ENCODE data around the gene P3H3. TPM values are rescaled to one million over a fixed set of nuclear protein-coding genes. Genes with fewer than 3 reads are reported as not detected.

The P3H3 gene
- total RNA-seq, 1 donor from 2014 or later: 52.7 TPM

DNA sequence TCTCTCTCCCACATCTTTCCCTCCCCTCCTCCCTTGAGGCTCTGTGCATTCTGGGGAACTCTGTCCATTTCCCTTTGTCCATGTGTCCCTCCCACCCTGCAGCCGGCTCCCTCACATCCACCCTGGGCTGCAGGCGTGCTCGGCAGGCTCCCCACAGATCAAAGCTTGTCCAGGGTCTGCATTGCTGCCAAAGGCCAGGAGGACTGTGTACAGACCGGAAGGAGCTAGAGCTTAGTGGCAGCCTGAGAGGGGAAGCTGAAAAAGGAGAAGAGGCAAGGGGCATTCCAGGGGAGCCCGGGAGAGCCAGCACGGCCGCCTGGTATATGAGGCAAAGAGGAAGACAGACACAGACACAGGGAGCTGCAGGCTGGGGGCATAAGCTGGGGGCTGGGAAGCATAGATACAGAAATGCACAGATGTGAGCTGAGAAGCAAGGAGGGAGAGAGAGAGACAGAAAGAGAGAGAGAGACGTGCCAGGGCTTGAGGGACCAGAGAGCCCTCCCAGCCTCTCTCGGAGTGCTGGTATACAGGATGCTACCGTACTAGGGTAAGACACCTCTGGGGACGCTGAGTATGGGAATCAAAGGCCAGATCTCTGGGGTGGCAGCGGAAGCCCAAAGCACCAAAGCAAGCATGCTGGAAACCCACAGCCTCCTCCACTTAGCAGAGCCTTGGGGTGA lies 35.5 kb upstream of the P3H3 start:
- TF ChIP-seq, protein P1, sequence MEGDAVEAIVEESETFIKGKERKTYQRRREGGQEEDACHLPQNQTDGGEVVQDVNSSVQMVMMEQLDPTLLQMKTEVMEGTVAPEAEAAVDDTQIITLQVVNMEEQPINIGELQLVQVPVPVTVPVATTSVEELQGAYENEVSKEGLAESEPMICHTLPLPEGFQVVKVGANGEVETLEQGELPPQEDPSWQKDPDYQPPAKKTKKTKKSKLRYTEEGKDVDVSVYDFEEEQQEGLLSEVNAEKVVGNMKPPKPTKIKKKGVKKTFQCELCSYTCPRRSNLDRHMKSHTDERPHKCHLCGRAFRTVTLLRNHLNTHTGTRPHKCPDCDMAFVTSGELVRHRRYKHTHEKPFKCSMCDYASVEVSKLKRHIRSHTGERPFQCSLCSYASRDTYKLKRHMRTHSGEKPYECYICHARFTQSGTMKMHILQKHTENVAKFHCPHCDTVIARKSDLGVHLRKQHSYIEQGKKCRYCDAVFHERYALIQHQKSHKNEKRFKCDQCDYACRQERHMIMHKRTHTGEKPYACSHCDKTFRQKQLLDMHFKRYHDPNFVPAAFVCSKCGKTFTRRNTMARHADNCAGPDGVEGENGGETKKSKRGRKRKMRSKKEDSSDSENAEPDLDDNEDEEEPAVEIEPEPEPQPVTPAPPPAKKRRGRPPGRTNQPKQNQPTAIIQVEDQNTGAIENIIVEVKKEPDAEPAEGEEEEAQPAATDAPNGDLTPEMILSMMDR (conservative IDR thresholded peaks at IDR 0.05): no peak
- DNase-seq (ENCODE audit: low read depth, low spot score): peak; percentile 33
- H3K4me3 Mint-ChIP-seq: peak overlapping the region; percentile 1
- H3K27ac Mint-ChIP-seq (ENCODE audit: unreplicated experiment): peak overlapping the region; percentile 97
- no peaks in the 10 kb centered on the region for H3K36me3 Mint-ChIP-seq (ENCODE audit: low read depth)
- peaks cover 31% of the 10 kb centered on the region for H3K4me1 Mint-ChIP-seq
- no peaks in the 10 kb centered on the region for H3K9me3 Mint-ChIP-seq
- no peaks in the 10 kb centered on the region for H3K27me3 Mint-ChIP-seq (ENCODE audit: low read depth)

DNA sequence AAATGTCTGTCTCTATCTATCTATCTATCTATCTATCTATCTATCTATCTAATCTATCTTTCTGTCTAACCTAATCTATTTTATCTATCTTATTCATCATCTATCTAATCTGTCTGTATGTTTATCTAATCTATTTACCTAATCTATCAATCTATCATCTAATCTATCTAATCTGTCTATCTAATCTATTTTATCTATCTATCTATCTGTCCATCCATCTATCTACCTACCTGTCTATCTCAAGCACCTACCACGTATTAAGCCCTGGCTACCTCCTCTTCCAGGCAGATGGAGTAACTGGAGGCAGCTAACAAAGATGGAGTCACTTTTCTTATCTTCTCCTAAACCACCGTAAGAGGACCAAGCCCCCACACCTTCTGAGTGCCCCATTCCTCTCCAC lies 33.1 kb upstream of the P3H3 start:
- Mint-ChIP-seq H3K36me3 (ENCODE audit: low read depth) (no peaks in the 10 kb centered on the region), H3K27ac (ENCODE audit: unreplicated experiment) (no peak overlapping the region), H3K9me3 (no peaks in the 10 kb centered on the region), H3K4me3 (no peak overlapping the region), H3K4me1 (peaks cover 21% of the 10 kb centered on the region), H3K27me3 (ENCODE audit: low read depth) (no peaks in the 10 kb centered on the region)
- DNase-seq (ENCODE audit: low read depth, low spot score): no peak
- TF ChIP-seq, protein P1 (conservative IDR thresholded peaks at IDR 0.05): no peak

DNA sequence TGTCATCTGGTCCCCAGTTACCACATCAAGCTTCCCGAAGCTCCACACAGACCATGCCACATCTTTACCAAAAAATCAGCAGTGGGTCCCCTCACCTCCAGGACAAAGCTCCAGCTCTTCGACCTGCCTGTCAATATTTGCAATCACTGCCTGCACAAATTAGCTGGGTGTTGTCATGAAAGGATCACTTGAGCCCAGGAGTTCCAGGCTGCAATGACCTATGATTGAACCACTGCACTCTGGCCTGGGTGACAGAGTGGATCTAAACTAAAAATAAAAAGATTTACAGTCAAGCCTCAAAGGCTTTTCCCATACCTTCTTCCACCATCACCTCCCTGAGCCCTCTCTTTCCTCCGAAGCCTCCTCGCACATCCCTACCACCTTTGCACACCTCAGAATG lies 31.6 kb upstream of the P3H3 start:
- DNase-seq (ENCODE audit: low read depth, low spot score): no peak
- peaks cover 21% of the 10 kb centered on the region for H3K4me1 Mint-ChIP-seq
- TF ChIP-seq, protein P1 (conservative IDR thresholded peaks at IDR 0.05): no peak
- H3K4me3 Mint-ChIP-seq: no peak overlapping the region
- no peak overlapping the region for H3K27ac Mint-ChIP-seq (ENCODE audit: unreplicated experiment)
- H3K36me3 Mint-ChIP-seq (ENCODE audit: low read depth): no peaks in the 10 kb centered on the region
- no peaks in the 10 kb centered on the region for H3K27me3 Mint-ChIP-seq (ENCODE audit: low read depth)
- no peaks in the 10 kb centered on the region for H3K9me3 Mint-ChIP-seq

DNA sequence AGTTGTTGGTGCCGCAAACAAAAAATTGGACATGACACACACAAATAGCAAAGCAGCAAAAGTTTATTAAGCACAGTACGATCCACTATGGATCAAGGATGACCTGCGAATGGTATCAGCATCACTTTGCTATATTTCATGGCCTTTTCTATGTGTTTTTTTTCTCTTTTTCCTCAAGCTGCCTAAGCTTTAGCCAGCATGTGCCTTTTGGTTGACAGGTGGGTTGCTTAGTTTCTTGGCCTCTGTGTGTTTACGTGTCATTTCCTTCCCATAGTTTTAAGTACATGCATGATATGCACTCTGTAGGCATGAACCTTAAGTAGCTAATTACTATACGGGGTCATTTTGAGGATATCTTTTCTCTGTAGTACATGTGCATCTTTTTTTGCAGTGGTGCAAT lies 29.1 kb upstream of the P3H3 start:
- Mint-ChIP-seq H3K27ac (ENCODE audit: unreplicated experiment) (no peak overlapping the region), H3K9me3 (peaks cover 2% of the 10 kb centered on the region), H3K4me3 (no peak overlapping the region), H3K27me3 (ENCODE audit: low read depth) (no peaks in the 10 kb centered on the region), H3K36me3 (ENCODE audit: low read depth) (peaks cover 1% of the 10 kb centered on the region), H3K4me1 (no peaks in the 10 kb centered on the region)
- DNase-seq (ENCODE audit: low read depth, low spot score): no peak
- TF ChIP-seq, protein P1 (conservative IDR thresholded peaks at IDR 0.05): no peak

DNA sequence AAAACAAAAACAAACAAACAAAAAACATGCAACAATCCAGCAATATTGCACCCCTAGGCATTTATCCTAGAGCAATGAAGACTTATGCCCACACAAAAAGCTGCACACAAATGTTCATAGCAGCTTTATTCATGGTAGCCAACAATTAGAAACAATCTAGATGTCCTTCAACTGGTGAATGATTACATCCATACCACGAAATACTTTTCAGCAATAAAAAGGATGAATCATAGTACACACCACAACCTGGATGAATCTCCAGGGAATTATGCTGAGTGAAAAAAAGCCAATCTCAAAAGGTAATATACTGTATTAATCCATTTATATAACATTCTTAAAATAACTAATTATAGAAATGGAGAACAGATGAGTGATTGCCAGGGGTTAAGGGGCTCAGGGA lies 21.0 kb upstream of the P3H3 start:
- TF ChIP-seq, protein P1 (conservative IDR thresholded peaks at IDR 0.05): no peak
- DNase-seq (ENCODE audit: low read depth, low spot score): no peak
- no peak overlapping the region for H3K4me3 Mint-ChIP-seq
- peaks cover 8% of the 10 kb centered on the region for H3K4me1 Mint-ChIP-seq
- H3K36me3 Mint-ChIP-seq (ENCODE audit: low read depth): peaks cover 2% of the 10 kb centered on the region
- no peaks in the 10 kb centered on the region for H3K27me3 Mint-ChIP-seq (ENCODE audit: low read depth)
- peaks cover 3% of the 10 kb centered on the region for H3K9me3 Mint-ChIP-seq
- H3K27ac Mint-ChIP-seq (ENCODE audit: unreplicated experiment): no peak overlapping the region

All from neural crest cell (in vitro differentiated cells).